ENCODE results near the gene P2RX3.

P2RX3 gene

DNA sequence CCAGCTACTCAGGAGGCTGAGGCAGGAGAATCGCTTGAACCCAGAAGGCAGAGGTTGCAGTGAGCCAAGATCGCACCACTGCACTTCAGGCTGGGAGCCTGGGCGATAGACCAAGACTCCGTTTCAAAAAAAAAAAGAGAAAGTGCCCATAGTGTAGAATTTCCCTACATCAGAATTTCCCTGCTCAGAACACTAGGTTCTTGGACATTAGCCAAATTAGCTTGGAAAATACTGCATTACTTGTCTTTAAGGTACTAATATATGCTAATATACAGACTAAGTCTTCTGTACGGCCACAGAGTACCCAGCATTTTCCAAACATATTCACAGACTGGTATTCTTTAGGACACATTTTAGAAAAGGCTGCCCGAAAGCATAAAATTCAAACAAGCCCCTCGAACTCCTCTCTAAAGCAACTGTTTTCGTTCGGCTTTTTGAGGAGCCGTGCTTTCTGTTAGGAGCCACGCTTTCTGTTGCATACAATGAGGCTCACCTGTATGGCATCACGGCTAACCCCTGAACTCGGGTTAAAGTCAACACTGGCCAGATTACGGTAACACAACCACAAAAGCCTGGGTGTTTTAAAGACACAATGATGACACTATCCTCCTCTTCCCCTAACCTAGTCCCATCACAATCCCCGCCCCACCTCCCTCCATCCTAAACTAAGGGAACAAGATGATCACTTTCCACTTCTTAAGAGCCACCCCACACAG lies 31.8 kb upstream of the P2RX3 start:
- TF ChIP-seq, protein P1, sequence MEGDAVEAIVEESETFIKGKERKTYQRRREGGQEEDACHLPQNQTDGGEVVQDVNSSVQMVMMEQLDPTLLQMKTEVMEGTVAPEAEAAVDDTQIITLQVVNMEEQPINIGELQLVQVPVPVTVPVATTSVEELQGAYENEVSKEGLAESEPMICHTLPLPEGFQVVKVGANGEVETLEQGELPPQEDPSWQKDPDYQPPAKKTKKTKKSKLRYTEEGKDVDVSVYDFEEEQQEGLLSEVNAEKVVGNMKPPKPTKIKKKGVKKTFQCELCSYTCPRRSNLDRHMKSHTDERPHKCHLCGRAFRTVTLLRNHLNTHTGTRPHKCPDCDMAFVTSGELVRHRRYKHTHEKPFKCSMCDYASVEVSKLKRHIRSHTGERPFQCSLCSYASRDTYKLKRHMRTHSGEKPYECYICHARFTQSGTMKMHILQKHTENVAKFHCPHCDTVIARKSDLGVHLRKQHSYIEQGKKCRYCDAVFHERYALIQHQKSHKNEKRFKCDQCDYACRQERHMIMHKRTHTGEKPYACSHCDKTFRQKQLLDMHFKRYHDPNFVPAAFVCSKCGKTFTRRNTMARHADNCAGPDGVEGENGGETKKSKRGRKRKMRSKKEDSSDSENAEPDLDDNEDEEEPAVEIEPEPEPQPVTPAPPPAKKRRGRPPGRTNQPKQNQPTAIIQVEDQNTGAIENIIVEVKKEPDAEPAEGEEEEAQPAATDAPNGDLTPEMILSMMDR (IDR thresholded peaks at IDR 0.05; ENCODE audit: control insufficient read depth, extremely low read depth, insufficient read depth), result no peak
- no peak overlapping the region for H3K4me3 ChIP-seq (ENCODE audit: low read depth, low read length)
- no peak for DNase-seq (ENCODE audit: low read depth)

DNA sequence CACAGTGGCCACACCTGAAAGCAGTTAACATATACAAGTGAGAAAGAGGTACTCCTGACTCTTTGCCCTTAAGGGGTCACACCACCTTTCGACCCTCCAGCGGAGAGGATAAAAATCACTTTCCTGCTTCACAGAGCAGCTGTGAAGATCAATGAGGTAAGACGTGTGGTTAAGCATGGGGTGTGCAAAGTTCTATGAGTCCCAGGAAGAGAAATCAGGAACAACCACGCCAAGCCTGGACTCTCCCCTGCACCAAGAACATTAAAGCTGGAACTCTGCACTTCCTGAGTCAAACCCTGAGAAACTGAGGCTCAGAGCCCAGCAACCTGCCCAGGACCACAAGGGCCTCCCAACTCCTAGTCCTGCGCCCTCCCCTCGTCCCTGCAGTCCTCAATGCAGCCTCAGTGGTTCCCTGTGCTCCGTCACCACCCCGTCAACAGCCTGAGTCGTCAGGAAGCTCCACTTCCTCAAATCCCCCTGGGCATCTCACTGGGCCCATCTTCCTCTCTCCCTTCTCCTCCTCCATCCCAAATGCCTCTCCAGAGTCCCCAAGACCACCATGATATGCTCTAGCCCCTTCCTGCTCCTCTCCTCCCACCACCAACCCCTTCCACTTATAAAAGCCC lies 31.1 kb upstream of the P2RX3 start:
- TF ChIP-seq, protein P1 (IDR thresholded peaks at IDR 0.05; ENCODE audit: control insufficient read depth, extremely low read depth, insufficient read depth), result no peak
- no peak for DNase-seq (ENCODE audit: low read depth)
- H3K4me3 ChIP-seq (ENCODE audit: low read depth, low read length), result no peak overlapping the region

DNA sequence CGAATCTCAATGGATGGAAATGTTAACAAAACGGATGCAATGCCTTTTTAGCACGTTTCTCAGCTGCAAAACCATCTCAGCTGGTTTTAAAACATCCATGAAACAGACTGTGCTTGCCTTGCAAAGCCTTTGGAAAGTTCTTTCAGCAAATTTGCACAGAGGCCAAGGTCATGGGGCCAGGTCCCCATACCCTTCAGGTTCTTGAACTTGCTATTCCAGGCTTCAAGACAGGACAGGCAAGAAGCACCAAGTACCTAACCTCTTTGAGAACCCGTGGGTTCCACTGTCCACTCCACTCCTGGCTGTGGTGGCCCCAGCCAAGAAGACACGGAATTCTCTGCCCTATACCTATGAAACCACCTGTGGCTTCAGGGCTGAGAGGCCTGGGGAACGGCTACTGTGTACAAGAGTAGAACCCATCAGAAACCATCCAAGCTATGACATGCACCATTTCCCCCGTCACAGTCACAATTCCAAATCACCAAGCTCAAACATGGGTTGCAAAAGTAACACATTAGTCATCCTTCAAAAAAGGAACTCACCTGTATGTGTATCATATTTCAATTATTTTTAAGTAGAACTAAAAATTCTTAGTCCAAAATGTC lies 30.4 kb upstream of the P2RX3 start:
- no peak overlapping the region for H3K4me3 ChIP-seq (ENCODE audit: low read depth, low read length)
- DNase-seq (ENCODE audit: low read depth), result no peak
- TF ChIP-seq, protein P1 (IDR thresholded peaks at IDR 0.05; ENCODE audit: control insufficient read depth, extremely low read depth, insufficient read depth), result no peak

GRCh38 chr11:57308426-57309060 lies 29.6 kb upstream of the P2RX3 start:
- H3K4me3 ChIP-seq (ENCODE audit: low read depth, low read length), result no peak overlapping the region
- no peak for DNase-seq (ENCODE audit: low read depth)
- TF ChIP-seq, protein P1 (IDR thresholded peaks at IDR 0.05; ENCODE audit: control insufficient read depth, extremely low read depth, insufficient read depth), result no peak

- DNase-seq (ENCODE audit: low read depth), result no peak
- H3K4me3 ChIP-seq (ENCODE audit: low read depth, low read length), result no peak overlapping the region
Measured at GRCh38 chr11:57309106-57310059, 28.8 kb upstream of the P2RX3 start.

More at GRCh38 chr11:57309106-57310059, 28.8 kb upstream of the P2RX3 start:
- TF ChIP-seq, protein P1 (IDR thresholded peaks at IDR 0.05; ENCODE audit: control insufficient read depth, extremely low read depth, insufficient read depth), result no peak

Measured in LNCaP clone FGC (cell line).